Measurements from ENCODE around the gene TTC28.

DNA sequence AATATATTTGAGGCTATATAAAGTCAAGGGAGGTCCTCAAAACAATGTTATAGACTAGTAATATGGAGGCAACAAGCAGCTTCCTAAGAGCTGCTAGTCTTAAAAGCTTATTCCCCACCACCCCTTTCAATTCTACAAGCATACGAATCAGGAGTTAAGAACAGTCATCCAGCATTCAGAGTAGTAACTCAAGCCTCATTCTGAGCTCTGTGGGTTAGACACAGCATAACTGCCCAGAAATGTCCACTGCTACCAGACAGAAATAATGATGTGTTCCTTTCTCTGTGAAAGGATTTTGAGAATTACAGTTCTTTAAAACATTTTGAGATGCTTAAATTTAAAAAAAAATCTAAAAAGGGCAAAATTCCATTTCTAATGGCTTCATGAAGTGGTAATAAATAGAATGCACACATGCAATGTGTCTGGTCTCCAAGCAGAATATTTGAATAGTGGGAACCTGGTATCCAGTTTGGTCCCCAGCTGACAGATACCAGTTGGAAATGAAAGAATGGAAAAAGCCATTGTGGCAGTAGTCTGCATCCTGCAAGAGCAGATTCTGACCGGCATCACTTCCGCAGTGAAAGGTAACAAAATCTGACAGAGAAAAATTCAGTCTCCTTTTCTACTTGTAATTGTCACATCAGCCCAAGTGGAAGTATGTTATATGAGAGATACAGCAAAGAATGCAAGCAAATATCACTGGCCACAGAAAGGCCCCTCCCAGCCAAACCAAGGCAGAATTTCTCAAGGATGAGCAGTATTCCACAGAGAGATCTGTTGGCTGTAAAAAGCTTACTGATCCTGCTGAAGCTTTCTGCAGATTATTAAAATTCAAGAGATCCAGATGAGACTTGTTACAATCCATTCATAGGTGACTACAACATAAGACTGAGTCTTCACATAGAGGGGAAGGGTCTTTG, 449.8 kb downstream of the TTC28 start:
- TF ChIP-seq YY1 (IDR thresholded peaks at IDR 0.05; ENCODE audit: low read depth) (no peak), ZBTB7A (IDR thresholded peaks at IDR 0.05; ENCODE audit: low read depth) (no peak), NFIC (IDR thresholded peaks at IDR 0.05) (no peak), CREB1 (IDR thresholded peaks at IDR 0.05; ENCODE audit: low read depth) (no peak), EP300 (IDR thresholded peaks at IDR 0.05; ENCODE audit: borderline replicate concordance) (no peak), RAD21 (IDR thresholded peaks at IDR 0.05; ENCODE audit: low read depth) (no peak)
